ENCODE data around the gene ADH1B.

GRCh38 chr4:99290848-99291786 is 30.1 kb downstream of the ADH1B start, which contains the start of gene ADH1A:
- no peak for TF ChIP-seq CTCF (conservative IDR thresholded peaks at IDR 0.05)
- no peak for TF ChIP-seq EZH2 (IDR thresholded peaks at IDR 0.05; ENCODE audit: low read depth)

Data from PC-9 (cell line).